GM18505 (cell line): ENCODE results near the gene IFNGR1.

Source experiments
- ATAC-seq: cut with Tn5 transposase; IDR thresholded peaks from one replicate; pipeline ENCODE4 v1.9.1; 2021; ENCODE audit not compliant: unreplicated experiment
- POLR2A ChIP-seq: IDR thresholded peaks from 4 replicates; pipeline ENCODE4 v1.6.1; 2011; ENCODE audit warnings: borderline replicate concordance; ENCODE audit not compliant: insufficient read depth, insufficient read length; ENCODE audit errors: extremely low read depth

Gene IFNGR1

DNA sequence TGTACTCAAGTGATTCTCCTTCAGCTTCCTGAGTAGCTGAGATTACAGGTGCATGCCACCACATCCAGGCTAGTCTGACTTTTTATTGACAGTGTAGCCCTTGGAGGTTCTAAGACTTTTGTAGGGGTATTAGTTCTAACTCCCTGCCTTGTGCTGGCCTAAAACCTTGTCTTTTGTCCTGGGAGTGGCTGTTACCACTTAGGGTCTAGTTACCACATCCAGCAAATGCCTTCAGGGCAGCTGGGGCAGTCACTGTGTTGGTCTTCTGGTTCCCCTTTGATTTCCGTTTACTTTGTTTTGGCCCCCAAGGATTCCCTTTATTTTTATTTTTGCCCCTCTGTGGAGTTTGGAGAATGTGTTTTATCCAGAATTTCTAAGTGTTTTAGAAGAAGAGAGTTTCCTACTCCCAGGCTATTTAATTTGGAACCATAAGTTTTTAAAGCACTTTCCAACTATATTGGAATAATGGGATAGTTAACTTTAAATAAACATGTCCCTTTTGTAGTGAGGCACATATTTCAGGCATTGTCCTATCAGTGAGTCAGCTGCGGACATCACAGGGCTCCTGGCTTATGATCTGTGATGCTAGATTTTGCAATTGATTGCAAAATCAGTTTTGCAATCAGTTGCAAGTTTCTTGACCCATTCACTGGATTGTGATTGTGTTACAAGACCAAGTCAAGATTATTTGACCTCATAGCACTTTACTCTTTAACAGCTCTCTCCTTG, 70.7 kb downstream of the IFNGR1 start:
- ATAC-seq: no peak
- TF ChIP-seq POLR2A: no peak
